RPMI8226 (cell line): ENCODE data around the gene MCEE.
A peak's percentile ranks its signal among the peaks of the same experiment; 100 is the strongest.
"Not testable (repeated sequence)": the region's sequence is repeated elsewhere in the genome, so short reads cannot be mapped to it uniquely, and the experiment has no call there.

Experiments
- DNase-seq: peaks from one replicate; pipeline ENCODE4 v3.0.0-alpha.2; 2015

MCEE gene

GRCh38 chr2:71130152-71130904, at the start of gene MCEE, which contains the start of gene MPHOSPH10:
MCEE (minus strand) TSS chr2:71130229; CDS start chr2:71130219, 10 bp downstream.
MPHOSPH10 (plus strand) TSS chr2:71130634; CDS start chr2:71130666, 32 bp downstream.
- peak; percentile 94 for DNase-seq

- not testable (repeated sequence) for DNase-seq
These were observed 48.8 kb upstream of the MCEE start for GRCh38 chr2:71178836-71179235.

GRCh38 chr2:71174207-71174606, 44.2 kb upstream of the MCEE start:
- DNase-seq: no peak

- DNase-seq: no peak
These were observed 43.1 kb upstream of the MCEE start for GRCh38 chr2:71173096-71173495.

- DNase-seq: no peak
These were observed 36.8 kb upstream of the MCEE start for GRCh38 chr2:71166812-71167211.

- peak; percentile 49 for DNase-seq
These were observed 27.2 kb upstream of the MCEE start for GRCh38 chr2:71157124-71157793.

DNA sequence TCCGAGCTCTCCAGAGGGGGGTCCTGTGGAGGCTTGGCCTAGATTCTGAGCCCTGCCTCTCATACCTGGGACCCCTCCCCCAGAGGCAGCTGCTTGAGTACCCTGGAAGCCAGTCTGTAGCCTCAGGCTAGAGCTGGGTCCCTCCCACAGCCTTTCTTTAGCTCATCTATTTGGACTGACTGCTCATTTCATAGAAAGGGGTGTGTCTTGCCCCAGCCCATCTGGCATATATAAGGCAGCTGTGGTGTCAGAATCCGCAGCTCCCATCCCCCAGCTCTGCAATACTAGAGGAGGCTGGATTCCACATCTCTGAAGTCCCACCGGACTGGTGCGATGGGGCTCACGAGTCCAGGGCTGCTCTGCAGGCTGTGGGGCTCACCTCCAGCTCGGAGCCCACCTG, 26.5 kb upstream of the MCEE start:
- DNase-seq: peak; percentile 62

DNA sequence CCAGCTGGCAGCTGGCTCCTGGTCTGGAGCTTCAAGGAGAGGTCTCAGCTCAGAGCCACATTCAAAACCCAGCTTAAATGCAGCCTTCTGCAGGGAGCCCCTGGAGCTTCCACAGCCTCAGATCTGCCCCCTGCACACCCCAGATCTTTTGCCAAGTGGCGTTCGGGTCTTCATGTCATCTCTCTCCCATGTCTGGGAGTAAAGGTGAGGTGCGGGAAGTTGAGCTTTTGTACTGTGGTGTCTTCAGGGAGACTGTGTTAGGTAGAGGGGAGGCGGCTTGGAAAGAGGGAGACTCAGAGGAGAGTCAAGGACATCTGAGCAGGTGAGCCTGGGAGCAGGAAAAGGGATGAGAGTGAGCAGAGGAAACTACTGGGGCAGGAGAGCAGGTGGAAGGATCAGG, 25.8 kb upstream of the MCEE start:
- DNase-seq: no peak

- peak; percentile 77 for DNase-seq
These were observed 24.8 kb upstream of the MCEE start for GRCh38 chr2:71154798-71155197.

- no peak for DNase-seq
These were observed 24.2 kb upstream of the MCEE start for GRCh38 chr2:71154279-71154678.

GRCh38 chr2:71153585-71154224, 23.7 kb upstream of the MCEE start:
- DNase-seq: no peak

DNA sequence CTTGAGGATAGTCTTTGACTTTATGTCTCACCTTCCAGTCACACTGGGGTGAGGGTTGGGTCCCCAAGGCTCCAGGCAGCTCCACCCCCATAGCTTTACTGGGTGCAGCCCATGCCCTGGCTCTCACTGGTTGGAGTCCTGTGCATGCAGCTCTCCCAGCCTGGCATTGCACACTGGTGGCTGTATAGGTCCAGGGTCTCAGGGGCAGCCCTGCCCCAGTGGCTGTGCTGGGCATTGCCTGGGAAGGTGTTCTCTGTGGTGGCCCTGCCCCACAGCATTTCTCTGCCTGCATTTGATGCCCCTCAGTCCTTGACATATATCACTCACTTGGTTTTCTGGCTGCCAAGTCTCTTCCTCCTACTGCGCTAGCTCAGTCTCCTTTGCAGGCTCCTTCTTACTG, 21.6 kb upstream of the MCEE start:
- no peak for DNase-seq

DNA sequence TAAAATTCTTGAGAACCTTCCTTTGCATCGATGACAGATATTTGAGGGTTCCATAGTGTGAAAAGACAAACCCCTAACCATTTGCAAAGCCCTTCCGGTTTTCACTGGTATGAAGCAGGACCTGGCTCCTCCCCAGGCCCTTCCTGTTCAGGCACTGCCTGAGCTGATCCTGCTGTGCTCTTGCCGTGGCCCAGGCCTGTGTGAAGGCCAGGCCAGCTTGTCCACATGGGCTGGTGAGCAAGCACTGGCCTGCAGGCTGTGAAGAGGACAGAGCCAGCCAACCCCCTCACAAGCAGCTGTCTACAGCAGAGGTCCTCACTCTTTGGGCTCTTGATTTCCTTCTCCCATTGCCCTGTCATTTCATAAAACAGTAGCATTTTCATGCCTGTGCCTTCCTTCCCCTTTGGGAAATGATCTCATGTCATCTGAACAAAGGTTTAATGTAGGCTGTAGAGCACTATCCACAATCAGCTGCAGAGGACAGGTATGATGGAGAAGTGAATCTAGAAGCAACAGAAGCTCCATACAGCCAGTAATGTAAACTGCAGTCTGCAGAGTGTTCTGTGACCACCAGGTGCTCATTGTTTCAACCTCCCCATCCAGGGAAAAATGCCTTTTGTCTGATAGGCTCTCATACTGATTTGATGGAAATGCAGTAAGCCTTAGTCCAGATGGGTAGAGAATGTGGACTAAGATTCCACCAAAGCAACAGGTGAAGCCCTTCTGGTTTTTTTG, 20.2 kb upstream of the MCEE start:
- DNase-seq: no peak

DNA sequence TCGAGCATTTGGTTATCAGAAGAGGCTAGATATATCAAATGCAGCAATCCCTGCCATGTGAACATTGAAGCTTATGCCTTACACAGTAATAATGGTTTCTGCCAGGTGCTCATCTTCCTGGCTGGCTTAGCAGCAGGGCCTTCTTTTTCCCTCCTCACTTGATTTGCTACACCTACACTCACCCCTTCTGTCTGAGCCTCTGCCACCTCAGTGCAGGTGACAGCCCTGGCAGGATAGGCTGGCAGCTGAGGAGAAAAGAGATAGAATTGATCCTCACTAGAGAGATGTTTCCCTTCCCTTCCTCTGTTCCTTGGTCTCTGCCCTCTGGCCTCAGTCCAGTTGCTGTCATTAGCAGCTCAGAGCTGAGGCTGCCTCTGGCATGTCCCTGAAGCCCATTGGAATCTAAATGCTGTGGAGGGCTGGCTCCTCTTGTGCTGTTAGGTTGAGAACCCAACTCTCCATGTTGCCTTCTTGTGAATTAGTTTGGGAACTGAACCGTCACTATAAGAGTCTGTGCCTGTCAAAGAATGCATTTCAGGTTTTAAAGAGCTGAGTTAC, 18.6 kb upstream of the MCEE start:
- no peak for DNase-seq

DNA sequence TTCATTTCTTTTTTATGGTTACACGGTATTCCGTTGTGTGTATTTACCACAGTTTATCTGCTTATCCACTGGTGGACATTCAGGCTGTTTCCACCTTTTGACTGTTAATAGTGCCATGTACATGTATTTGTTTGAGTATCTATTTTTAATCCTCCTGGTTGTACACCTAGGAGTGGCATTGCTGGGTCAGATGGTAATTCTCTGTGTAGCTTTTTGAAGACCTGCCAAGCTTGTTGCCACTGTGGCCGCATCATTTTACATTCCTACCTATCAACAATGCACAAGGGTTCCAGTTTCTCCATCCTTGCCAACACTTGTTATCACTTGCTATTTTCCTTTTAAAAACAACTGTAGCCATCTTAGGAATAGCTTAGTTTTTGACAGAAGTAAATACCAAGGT, 13.8 kb upstream of the MCEE start:
- no peak for DNase-seq

- no peak for DNase-seq
These were observed 6.1 kb upstream of the MCEE start for GRCh38 chr2:71136174-71136573.

- DNase-seq: no peak
These were observed 3.6 kb upstream of the MCEE start for GRCh38 chr2:71133603-71134002.

GRCh38 chr2:71131387-71132166, 1.5 kb upstream of the MCEE start:
- not testable (repeated sequence) for DNase-seq

GRCh38 chr2:71130905-71131244, 846 bp upstream of the MCEE start:
- peak; percentile 24 for DNase-seq

- DNase-seq: no peak
These were observed 202 bp downstream of the MCEE start for GRCh38 chr2:71129902-71130151.

DNA sequence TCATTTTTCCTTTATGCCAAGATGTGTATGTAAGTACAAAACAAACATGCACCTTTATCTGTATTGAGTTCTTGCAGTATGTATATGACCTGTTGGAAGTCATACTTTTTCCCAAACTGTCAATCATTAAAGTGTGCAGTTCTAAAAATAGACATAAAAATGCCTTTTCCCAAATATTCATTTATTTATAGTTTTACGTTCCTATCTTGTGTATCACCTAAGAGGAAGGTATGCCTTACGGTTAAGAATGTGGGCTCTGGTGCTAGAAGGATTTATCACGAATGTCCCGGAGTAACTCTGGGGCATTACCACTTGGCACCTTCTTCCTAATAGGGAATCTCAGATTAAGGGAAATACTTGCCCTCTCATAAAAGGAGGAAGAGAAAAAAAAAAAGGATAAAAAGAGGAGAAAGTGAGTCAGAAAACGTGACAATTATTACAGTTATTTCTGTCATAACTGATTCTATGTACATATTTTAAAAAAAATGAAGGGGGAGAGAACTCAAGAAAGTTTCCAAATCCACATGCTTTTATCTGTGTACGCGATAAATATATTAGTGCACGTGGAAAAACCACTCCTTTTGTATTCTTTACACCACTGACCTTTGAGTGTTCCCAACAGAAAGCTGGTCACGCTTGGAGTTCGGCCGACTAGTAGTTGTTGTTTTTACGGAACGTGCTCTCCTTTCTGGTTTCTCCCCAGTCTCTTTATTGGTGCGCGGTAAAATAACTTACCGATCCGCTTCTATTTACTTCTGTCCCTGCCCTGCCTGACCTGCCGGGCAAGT, 721 bp downstream of the MCEE start:
- no peak for DNase-seq

DNA sequence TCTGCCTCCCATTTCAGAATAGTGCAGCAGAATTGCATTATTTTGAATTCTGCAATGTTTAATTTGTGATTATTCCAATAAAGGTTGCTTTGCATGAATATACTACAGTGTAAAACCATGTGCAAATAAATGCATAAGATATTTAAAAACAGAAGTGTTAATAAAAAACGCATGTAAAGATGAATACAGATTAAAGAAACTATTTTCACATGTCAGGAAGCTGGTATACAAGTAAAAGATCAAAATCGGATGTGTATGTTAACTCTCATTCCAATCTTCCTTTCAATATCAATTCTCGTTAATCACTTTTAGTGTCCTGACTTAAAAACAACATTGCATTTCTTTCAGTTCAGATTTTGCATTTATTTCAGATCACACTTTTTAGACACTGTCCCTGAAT, 3.1 kb downstream of the MCEE start:
- DNase-seq: no peak
